ENCODE results near the gene PCNX3.

- TF ChIP-seq CTCF (IDR thresholded peaks at IDR 0.05; ENCODE audit: borderline replicate concordance, extremely low read depth, low read length, poor library complexity, severe bottlenecking) (no peak), EZH2 (IDR thresholded peaks at IDR 0.05; ENCODE audit: borderline replicate concordance, low read depth, low read length, severe bottlenecking) (no peak)
These were observed 39.9 kb upstream of the PCNX3 start, which contains the start of gene EHBP1L1 for GRCh38 chr11:65575568-65576231.
